Stimulated activated CD8-positive, alpha-beta memory T cell treated with anti-CD3 and anti-CD28 coated beads, Interleukin-15, amount 100 ng/mL, for 1 hour (primary cell): ENCODE measurements around the gene STK33.
"Not testable (repeated sequence)": the region's sequence is repeated elsewhere in the genome, so short reads cannot be mapped to it uniquely, and the experiment has no call there.

ENCODE experiments used
- DNase-seq: peaks from one replicate; pipeline ENCODE4 v3.0.0-alpha.2; 2020; ENCODE audit warnings: low read depth

Gene STK33

DNA sequence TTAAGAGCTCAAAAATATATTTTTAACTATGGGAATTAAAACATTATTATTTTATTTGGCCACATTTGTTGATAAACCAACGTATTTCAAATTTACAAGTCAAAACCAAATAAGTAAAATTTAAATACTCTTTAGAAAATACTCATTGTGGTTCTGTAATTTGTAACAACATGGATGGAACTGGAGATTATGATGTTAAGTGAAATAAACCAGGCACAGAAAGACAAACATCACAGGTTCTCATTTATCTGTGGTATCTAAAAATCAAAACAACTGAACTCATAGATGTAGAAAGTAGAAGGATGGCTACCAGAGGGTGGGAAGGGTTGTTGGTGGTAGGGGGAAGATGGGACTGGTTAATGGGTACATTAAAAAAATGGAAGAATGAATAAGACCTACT lies 50.8 kb downstream of the STK33 start:
- DNase-seq = no peak

DNA sequence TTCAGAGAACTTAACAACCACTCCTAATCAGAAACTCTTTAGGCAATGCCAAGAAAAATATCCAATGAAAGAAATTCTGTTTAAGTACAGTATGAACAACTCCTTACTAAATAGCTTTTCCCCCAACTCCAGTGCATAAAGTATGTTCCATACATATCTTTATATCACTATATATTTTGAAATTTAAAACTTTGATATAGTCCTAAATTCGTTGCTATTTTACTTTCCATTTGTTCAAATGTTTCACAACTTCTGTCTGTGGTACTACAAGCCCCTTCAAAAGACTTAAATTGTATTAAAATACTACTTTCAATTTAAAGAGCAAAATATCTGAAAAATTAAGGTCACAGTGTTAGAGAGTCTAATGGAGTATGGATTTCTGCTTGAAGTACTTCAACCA lies 52.6 kb downstream of the STK33 start:
- no peak for DNase-seq

DNA sequence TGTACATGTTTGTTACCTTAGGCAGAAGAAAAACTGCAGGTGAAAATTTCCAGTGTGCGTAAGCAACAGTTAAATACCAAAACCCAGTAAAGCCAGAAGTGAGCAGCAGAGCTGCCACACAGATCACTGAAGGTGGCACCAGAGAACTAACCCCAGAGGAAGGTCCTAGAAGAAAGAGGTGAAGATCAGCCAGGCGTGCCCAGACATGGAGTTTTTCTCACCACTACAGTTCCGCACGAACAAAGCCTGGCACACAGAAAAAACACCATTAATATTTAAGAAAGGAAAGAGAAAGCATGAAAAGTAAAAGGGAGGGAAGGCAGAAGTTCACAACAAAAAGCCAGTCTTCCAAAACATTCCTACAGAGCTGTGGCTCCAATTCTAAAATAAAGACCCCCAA lies 60.7 kb downstream of the STK33 start:
- DNase-seq = no peak

DNA sequence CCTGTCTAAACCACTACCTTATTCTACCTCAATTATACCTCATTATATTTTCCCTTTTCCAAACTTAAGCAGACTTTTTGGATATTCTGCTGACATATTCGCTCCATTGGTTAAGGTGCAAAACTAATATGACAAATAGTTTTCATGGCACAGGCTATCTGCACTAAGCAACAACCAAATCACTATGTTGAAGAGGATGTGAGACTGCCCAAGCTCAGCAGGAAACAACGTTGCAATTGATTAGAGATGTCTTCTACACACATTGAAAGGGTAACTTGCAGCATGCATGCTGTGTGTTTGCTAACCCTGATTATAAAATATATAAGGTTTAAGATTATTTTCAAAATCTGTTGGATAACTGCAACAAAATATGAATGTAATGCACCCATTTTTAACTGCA lies 61.6 kb downstream of the STK33 start:
- no peak for DNase-seq

DNA sequence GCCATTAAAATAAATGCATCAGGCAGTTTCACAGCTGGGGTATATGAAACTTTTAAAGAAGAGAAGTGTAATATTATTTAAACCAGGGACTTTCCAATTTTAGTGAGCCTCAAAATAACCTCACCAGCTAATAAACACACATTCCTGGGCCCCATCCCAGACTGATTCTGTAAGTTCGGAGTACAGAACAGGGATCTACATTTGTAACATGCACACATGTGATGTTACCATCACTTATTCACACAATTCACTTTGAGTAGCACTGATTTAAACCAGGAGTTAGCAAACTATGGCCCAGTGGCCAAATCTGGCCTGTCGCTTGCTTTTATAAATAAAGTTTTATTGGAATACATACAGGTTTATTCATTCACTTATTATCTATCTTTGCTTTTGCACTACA lies 62.0 kb downstream of the STK33 start:
- DNase-seq = no peak

DNA sequence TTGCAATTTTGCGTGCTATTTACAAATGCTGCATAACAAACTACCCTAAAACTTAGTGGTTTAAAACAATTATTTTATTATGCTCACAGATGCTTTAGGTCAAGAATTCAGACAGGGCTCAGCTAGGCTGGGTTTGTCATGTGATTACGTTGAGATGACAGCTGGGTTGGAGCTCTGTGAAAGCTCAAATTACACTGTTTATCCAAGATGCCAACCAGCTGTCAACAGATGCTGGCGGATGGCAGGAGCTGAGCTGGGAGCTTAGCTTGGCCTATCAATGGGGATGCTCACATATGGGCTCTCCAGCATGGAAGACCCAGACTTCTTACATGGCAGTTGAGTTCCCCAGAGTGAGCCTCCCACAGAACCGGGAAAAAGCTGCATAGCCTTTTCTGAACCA lies 62.7 kb downstream of the STK33 start:
- no peak for DNase-seq

DNA sequence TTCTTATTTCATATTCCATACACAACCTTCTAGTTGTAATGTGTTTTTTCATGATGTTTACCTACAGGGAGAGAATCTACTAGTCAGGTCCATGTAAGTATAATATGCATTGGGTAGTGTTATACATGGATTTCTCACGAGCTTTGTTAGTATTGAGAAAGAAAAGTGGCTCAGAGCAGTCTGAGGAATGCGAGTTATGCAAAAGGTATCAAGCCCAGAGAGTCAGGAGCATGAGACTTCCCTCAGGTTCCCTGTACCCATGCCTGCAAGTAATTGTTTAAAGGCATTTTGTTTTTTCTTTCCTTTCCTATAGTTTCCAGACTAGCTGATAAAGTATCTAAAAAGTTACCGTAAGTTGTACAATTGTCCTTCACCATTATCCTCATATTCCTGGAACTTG lies 66.1 kb downstream of the STK33 start:
- no peak for DNase-seq

DNA sequence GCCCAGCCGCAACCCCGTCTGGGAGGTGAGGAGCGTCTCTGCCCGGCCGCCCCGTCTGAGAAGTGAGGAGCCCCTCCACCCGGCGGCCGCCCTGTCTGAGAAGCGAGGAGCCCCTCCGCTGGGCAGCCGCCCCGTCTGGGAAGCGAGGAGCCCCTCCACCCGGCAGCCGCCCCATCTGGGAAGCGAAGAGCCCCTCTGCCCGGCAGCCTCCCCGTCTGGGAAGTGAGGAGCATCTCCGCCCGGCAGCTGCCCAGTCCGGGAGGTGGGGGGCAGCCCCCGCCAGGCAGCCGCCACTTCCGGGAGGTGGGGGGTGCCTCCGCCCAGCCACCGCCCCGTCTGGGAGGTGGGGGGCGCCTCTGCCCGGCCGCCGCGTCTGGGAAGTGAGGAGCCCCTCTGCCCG lies 70.6 kb downstream of the STK33 start:
- DNase-seq = no peak

DNA sequence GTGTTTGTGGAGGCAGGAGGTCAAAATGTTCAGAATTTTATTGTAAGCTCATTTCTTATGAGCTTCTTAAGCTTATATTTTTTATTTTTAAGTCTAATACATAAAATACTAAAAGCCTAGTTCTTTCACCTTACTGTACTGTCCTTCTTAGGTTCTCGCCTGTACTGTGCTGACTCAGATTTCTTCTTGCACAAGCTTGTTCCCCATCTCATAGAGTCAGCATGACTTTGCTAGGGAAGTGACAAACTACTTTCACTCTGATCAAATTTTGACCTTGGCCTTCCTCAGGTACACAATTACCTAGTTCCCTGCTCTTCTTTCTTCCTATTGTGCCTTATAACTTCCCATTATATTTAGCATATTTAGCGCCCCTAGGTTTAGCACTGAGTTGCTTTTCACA lies 81.5 kb downstream of the STK33 start:
- DNase-seq = no peak

DNA sequence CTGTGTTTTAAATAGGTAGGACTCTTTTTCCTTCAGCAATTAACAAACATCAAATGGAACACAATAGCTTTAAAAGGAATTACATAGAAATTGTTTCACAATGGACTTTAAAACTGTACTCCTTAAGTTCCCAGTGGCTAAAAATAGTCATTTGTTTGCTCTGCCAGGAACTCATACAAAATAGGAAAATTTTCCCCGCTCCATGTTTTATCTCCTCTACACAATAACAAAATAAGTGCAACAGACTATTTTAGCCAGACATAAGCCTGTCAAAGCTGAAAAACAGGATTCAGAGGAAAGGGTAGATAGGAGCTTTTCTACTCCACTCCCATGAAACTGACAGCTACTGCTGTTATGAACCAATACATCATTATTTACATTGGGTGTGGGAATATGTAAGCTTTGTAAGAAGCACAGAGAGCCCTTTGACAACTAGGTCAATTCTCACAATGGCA lies 90.1 kb downstream of the STK33 start:
- no peak for DNase-seq

DNA sequence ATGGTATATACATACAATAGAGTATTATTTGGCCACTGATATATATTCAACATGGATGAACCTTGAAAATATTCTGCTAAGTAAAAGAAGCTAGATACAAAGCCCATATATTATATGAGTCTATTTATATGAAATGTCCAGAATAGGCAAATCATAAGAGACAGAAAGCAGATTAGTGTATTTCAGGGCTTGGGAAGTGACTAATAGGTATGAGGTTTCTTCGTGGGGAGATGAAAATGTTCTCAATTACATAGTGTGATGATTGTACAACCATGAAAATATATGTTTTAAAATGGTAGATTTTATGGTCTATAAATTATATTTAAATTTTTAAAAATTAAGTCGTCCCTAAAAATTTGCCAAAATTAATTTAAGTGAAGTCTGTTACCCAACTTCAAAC lies 92.2 kb downstream of the STK33 start:
- no peak for DNase-seq

DNA sequence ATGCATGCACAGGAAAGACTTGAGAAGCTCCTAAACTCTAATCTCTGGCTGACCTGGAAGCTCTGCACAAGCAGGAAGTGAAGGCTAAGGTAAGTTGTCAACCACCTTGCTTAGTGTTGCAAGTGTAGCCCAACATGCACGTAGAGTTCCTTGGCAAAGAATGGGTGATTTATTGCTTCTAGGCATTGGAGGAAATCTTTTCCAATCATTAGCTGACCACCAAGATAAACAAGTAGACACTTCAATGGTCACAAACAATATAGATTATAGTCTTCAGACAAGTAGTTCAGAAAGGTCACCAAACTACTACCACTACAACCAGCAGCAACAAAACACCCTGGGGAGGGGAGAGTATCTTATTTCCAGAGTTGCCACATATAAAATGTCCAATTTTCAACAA lies 105.6 kb downstream of the STK33 start:
- DNase-seq = no peak

DNA sequence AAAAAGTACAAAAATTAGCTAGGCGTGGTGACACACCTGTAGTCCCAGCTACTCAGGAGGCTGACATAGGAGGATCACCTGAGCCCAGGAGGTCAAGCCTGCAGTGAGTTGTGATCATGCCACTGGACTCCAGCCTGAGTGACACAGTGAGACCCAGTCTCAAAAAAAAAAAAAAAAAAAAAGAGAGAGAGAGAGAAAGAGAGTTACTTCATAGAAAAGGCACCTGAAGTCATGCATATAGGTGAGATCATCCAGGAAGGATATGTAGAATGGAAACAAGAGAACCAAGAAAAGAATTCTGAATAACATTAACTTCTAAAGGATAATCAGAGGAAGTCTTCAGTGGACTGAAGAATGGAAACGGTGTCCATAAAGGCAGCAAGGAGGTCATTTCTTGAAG lies 106.8 kb downstream of the STK33 start:
- DNase-seq = no peak

DNA sequence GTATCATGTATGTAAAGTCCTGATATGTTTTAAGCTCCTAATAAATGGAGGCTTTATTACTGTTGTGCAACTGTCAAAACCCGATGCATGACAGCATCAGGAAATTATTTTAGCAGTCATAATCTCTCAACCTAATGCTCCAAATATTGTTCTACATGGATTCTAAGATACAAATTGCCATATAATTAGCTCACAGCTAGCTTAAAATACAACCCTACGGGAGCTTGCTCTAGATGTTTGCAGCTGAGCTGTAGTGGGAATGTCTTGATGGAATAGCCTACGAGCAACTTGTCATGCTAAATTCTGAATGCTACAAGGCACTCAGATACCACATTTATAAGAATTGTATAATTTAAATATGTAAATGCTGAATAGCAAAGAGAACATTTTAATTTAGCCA lies 109.8 kb downstream of the STK33 start:
- no peak for DNase-seq

DNA sequence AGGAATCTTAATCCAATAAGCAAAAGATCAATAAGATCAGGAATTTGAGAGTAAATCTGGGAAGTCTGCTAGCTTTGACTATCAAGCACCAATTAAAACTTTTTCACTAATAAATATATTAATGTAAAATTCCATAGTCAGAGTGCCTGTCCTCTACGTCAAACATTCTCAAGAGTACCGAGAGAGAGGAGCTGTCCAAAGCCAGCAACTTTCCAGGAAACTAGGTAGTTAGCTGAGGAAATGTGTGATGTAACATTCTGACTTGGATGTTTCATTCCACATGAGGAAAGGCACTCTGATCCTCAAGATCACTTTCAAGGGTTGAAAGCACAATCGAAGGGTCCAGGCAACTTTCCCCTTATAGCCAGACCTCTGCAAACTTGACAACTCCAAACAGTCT lies 113.2 kb downstream of the STK33 start:
- DNase-seq = no peak

DNA sequence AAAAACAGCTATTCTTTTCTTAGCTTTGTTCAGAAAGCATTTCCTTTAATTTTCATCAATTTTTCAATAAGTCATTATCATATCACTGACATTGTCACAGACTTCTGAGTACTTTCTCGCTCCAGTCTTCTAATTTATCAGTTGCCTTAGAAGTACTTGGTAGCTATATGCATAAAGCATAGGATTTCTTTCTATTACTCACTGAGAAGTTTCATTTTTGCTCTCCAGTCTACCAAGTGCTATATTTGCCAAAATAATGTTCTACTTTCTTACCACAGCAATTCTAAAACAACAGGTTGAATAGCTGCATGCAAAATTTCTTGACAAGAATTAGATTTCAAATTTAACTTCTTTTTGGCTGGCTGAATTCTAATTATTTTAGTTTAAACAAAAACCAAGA lies 116.3 kb downstream of the STK33 start:
- DNase-seq = no peak

DNA sequence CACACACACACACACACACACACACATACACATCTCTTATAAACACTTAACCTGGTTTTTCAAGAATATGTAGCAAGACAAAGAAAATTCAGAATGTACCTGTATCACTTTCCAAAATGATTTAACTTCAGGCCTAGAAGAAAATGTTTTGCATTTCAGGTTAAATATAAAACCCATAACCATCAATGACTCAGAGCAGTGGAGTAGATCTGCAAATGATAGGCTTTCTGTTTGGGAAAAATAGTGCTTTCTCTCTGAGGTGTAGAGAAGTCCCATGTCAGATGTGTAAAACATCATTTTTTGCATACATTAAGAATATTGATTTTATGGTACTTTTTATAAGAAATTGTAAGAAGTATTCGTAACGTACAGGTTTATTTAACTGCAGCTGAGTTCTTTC lies 116.9 kb downstream of the STK33 start:
- DNase-seq = no peak

DNA sequence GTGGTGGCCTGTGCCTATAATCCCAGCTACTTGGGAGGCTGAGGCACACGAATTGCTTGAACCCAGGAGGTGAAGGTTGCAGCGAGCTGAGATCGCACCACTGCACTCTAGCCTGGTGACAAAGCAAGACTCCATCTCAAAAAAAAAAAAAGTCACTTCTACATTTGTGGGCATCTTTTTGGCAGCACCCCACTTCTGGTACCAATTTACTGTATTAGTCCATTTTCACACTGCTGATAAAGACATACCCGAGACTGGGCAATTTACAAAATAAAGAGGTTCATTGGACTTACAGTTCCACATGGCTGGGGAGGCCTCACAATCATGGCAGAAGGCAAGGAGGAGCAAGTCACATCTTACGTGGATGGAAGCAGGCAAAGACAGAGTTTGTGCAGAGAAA lies 126.2 kb downstream of the STK33 start:
- not testable (repeated sequence) for DNase-seq

DNA sequence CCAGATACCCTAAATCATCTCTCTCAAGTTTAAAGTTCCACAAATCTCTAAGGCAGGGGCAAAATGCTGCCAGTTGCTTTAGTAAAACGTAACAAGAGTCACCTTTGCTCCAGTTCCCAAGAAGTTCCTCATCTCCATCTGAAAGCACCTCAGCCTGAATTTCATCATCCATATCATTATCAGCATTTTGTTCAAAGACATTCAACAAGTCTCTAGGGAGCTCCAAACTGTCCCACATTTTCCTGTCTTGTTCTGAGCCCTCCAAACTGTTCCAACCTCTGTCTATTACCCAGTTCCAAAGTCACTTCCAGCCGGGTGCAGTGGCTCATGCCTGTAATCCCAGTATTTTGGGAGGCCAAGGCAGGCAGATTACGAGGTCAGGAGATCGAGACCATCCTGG lies 126.7 kb downstream of the STK33 start:
- not testable (repeated sequence) for DNase-seq

DNA sequence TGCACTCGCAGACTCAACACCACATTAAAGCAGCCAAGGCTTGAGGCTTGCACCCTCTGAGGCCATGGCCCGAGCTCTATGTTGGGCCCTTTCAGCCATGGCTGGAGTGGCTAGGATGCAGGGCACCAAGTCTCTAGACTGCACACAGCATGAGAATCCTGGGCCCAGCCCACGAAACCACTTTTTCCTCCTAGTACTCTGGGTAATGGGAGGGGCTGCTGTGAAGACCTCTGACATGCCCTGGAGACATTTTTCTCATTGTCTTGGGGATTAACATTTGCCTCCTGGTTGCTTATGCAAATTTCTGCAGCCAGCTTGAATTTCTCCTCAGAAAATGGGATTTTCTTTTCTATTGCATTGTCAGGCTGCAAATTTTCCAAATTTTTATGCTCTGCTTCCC lies 127.1 kb downstream of the STK33 start:
- not testable (repeated sequence) for DNase-seq

DNA sequence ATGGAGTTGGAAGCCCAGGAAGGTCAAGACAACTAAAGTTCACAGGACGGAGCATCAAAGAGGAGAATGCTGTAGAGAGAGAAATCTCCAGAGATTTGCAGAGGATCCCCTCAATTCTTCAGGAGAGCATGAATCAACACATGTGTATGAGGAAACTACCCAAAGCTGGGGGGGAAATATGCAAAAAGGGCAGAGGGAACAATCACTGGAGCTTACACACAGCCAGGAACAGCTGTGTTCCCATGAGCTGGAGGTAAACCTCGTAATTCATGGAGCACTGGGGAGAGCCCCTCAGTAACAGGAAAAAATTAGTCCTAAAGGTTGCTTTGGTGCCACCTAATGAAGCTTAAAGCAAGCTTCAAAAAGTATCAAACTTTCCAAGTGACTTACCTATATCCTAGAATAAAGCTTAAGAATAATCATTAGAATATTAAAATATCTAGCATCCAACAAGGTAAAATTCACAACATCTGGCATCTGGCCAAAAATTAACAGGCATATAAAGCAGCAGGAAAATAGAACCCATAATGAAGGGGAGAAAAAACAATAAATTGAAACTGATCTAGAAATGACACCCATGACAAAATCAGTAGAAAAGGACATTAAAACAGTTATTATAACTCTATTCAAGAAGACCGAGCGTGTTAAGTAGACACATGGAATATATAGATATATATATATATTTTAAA lies 134.2 kb downstream of the STK33 start:
- no peak for DNase-seq

DNA sequence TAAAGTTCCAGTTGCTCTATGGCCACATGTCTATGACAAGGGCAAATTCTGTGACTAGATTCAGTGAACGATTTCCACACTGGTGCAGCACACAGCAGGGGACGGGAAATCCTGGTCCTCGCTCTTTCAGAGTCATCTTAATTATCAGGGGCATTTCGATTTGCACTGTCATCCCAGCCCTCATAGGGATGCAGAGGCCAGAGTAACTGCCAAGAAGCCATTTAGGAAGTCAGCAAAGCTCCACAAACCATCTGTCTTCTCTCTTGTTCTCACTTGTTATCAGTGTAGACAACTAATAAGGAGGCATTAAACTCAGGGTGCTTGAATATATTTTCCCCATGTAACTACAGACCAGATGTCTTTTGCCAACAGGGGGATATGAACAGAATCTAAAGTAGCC lies 151.7 kb downstream of the STK33 start:
- DNase-seq = no peak

DNA sequence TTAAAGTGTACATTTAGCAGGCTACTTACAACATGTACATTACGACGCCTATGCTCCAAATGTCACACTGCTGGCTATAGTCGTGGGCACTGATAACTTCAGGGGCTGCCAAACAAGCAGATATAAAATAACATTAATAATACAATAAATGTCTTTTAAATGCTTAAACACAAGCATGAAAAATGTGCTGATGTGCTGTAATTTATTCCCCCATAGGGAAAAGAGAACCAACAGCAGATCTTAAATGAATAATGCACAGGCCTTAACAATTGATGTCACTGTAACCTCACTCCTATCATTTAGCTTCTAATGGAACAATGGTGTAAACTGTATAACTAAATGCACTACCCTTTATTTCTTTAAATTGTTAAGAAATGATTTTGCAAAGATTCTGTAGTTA lies 153.4 kb downstream of the STK33 start:
- no peak for DNase-seq

DNA sequence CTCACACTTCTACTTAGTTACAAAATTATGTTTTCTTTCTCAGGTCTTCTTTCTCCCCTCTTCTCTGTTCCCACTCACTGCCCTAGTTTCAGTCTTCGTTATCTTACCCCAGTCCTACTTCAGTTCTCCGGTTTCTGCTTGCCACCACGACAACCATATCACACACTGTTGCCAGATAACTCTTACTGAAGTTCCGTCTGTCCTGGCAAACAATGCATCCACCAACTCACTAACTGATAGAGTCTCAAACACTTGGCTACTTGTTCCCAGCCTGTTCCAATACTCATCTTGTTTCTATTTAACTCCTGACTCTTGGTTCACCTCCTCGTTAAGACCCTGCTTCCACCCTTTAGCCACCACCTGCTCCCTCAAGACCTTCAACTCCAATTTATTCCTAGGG lies 164.5 kb downstream of the STK33 start:
- no peak for DNase-seq

DNA sequence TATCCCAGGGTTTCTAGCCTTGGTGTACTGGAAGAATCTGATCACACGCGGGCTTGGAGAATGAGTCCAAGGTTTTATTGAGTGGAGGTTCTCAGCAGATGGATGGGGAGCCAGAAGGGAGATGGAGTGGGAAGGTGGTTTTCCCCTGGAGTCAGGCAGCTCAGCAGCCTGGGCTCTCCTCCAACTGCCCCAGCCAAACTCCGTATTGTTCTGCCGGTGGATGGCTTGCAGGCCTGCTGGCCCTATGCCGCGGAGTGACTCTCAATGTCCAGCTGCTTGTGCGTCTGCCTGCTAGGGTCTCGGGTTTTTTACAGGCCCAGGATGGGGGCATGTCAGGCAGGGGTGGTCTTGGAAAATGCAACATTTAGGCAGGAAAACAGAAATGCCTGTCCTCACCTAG lies 168.0 kb downstream of the STK33 start:
- no peak for DNase-seq
